Fibroblast of lung (primary cell): Measurements from ENCODE around the gene MYH15. TPM values are rescaled to one million over a fixed set of nuclear protein-coding genes. Genes with fewer than 3 reads are reported as not detected.

Experiments used
- DNase-seq, 2 donors: peaks; one replicate each; pipeline versions ENCODE4 v3.0.0 to v3.0.0-alpha.2; 2010; ENCODE audit warnings: low read depth in 2 of 2
- H2AFZ ChIP-seq: 2 replicates; pipeline ENCODE4 v1.5.1; 2012; ENCODE audit warnings: low read length, control low read depth, inconsistent platforms
- H3K27ac ChIP-seq: 2 replicates; pipeline ENCODE4 v1.5.1; 2011; ENCODE audit warnings: low read length, control low read depth; ENCODE audit not compliant: insufficient read depth
- H3K27me3 ChIP-seq: 2 replicates; pipeline ENCODE4 v1.5.1; 2011; ENCODE audit warnings: mild to moderate bottlenecking, low read length; ENCODE audit not compliant: control insufficient read depth, insufficient read depth
- H3K36me3 ChIP-seq: 2 replicates; pipeline ENCODE4 v1.5.1; 2011; ENCODE audit warnings: low read length; ENCODE audit not compliant: control insufficient read depth, insufficient read depth
- H3K4me1 ChIP-seq: 2 replicates; pipeline ENCODE4 v1.5.1; 2011; ENCODE audit warnings: low read length; ENCODE audit not compliant: control insufficient read depth, insufficient read depth; ENCODE audit errors: extremely low read depth
- H3K4me2 ChIP-seq: 2 replicates; pipeline ENCODE4 v1.5.1; 2011; ENCODE audit warnings: low read length, control low read depth; ENCODE audit not compliant: insufficient read depth; ENCODE audit errors: extremely low read depth
- H3K4me3 ChIP-seq, 4 experiments: fragments of 200-600 bp in 1 of 4; sonication (generic) in 1 of 4; replicated peaks in 1 of 4; 2 replicates each; pipeline ENCODE4 v1.5.1; 2011 to 2016; ENCODE audit warnings: low read length in 4 of 4, low read depth in 3 of 4, mild to moderate bottlenecking in 3 of 4, control low read depth in 2 of 4, inconsistent platforms in 1 of 4, mixed read lengths in 1 of 4; ENCODE audit not compliant: insufficient read depth in 1 of 4; ENCODE audit errors: control extremely low read depth in 1 of 4
- H3K79me2 ChIP-seq: 2 replicates; pipeline ENCODE4 v1.5.1; 2012; ENCODE audit warnings: mild to moderate bottlenecking, low read length, inconsistent platforms; ENCODE audit not compliant: control insufficient read depth, insufficient read depth
- H3K9ac ChIP-seq: 2 replicates; pipeline ENCODE4 v1.5.1; 2011; ENCODE audit warnings: mild to moderate bottlenecking, low read length, control low read depth; ENCODE audit not compliant: insufficient read depth
- H3K9me3 ChIP-seq: 2 replicates; pipeline ENCODE4 v1.5.1; 2012; ENCODE audit warnings: low read depth, low read length; ENCODE audit not compliant: control insufficient read depth, insufficient read depth
- H4K20me1 ChIP-seq: 2 replicates; pipeline ENCODE4 v1.5.1; 2011; ENCODE audit warnings: low read length; ENCODE audit not compliant: control insufficient read depth, insufficient read depth; ENCODE audit errors: extremely low read depth
- EZH2 ChIP-seq: IDR thresholded peaks from 2 replicates; pipeline ENCODE4 v1.5.1; 2012; ENCODE audit warnings: low read length, control low read depth, mild to moderate bottlenecking; ENCODE audit errors: missing control alignments
- polyA plus RNA-seq, 2 donors: library from polyadenylated mRNA; depleted of rRNA in 1 of 2; stranded (reverse) in 1 of 2; unstranded in 1 of 2; fragments of >200 nt; gene quantifications; 2 replicates each; pipeline ENCODE4 v1.2.1, GENCODE V29; 2011 to 2012; ENCODE audit warnings: missing spikeins in 1 of 2
- total RNA-seq: library from RNA; depleted of rRNA; stranded (reverse); fragments of >200 nt; gene quantifications from 2 replicates; pipeline ENCODE4 v1.2.1, GENCODE V29; 2014
- TF ChIP-seq, protein P1 (sequence below), 2 donors: IDR thresholded peaks in 1 of 2; conservative IDR thresholded peaks in 1 of 2; 1 replicate in 1 of 2; 2 replicates in 1 of 2; pipeline ENCODE4 v1.5.1; 2011 to 2012; ENCODE audit warnings: low read length in 2 of 2, control low read depth in 1 of 2, inconsistent platforms in 1 of 2, low read depth in 1 of 2, mild to moderate bottlenecking in 1 of 2

MYH15 gene
- total and polyA plus RNA-seq, 2 donors (not counting 1 experiment from before 2014, with no cell fraction given): 0.05 to 0.17 TPM

- no peak for TF ChIP-seq EZH2
- TF ChIP-seq, protein P1, sequence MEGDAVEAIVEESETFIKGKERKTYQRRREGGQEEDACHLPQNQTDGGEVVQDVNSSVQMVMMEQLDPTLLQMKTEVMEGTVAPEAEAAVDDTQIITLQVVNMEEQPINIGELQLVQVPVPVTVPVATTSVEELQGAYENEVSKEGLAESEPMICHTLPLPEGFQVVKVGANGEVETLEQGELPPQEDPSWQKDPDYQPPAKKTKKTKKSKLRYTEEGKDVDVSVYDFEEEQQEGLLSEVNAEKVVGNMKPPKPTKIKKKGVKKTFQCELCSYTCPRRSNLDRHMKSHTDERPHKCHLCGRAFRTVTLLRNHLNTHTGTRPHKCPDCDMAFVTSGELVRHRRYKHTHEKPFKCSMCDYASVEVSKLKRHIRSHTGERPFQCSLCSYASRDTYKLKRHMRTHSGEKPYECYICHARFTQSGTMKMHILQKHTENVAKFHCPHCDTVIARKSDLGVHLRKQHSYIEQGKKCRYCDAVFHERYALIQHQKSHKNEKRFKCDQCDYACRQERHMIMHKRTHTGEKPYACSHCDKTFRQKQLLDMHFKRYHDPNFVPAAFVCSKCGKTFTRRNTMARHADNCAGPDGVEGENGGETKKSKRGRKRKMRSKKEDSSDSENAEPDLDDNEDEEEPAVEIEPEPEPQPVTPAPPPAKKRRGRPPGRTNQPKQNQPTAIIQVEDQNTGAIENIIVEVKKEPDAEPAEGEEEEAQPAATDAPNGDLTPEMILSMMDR (conservative IDR thresholded peaks at IDR 0.05 in 1 of 2, IDR thresholded peaks at IDR 0.05 in 1 of 2; ENCODE audit: low read depth in 1 of 2, low read length in 2 of 2): no peak
- Histone ChIP-seq H3K9me3 (no peaks in the 10 kb centered on the region), H3K4me1 (peaks cover 2% of the 10 kb centered on the region), H3K27ac (no peak overlapping the region), H3K79me2 (no peaks in the 10 kb centered on the region), H3K4me3 (no peak overlapping the region), H3K9ac (no peak overlapping the region), H3K4me2 (no peak overlapping the region), H3K27me3 (no peaks in the 10 kb centered on the region), H4K20me1 (no peaks in the 10 kb centered on the region), H3K36me3 (no peaks in the 10 kb centered on the region), H2AFZ (no peak overlapping the region)
- DNase-seq: peak; percentile 58 to 92
These were observed 89.5 kb downstream of the MYH15 start for GRCh38 chr3:108420926-108421325.

DNA sequence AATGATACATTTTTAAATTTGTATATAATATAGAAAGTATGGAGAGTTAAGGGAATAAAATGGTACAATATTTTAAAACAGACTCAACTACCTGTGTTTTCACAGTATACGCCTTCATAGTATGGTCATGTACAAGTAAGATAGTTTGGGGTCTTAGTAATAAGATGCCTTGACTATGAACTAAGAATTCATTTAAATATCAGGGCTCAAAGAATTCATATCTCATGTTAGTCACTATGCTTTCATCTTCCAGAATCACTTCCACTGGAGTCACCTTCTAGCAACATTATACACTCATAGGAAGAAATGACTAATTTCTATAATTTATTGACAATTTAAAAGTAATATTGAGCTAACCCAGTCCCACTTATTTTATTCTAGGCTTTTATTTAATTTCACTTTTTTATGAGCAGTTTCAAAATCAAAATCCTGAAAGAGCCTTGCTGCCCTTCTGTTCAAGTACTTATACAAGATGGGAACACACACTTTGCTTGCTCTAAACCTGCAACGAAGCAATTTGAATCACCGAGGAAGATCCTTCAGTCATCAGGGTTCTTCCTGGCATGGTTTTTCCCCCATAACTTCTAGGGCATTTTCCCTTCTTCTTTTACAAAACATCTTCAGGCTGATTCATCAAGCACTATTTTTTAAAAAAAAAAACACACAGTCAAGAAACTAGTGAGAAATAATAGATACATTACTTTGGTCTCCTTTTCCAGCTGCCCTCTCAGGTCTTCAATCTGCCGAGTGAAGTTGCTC, 94.1 kb downstream of the MYH15 start:
- no peak overlapping the region for H3K4me2 ChIP-seq
- H3K36me3 ChIP-seq: no peaks in the 10 kb centered on the region
- H3K4me3 ChIP-seq: no peak overlapping the region
- H3K4me1 ChIP-seq: peaks cover 4% of the 10 kb centered on the region
- H2AFZ ChIP-seq: no peak overlapping the region
- H3K9ac ChIP-seq: no peak overlapping the region
- H3K27me3 ChIP-seq: no peaks in the 10 kb centered on the region
- DNase-seq: peak in 1 of 2 donors; percentile 38
- no peaks in the 10 kb centered on the region for H3K9me3 ChIP-seq
- H3K27ac ChIP-seq: no peak overlapping the region
- H3K79me2 ChIP-seq: no peaks in the 10 kb centered on the region
- H4K20me1 ChIP-seq: no peaks in the 10 kb centered on the region
- TF ChIP-seq EZH2: no peak

DNA sequence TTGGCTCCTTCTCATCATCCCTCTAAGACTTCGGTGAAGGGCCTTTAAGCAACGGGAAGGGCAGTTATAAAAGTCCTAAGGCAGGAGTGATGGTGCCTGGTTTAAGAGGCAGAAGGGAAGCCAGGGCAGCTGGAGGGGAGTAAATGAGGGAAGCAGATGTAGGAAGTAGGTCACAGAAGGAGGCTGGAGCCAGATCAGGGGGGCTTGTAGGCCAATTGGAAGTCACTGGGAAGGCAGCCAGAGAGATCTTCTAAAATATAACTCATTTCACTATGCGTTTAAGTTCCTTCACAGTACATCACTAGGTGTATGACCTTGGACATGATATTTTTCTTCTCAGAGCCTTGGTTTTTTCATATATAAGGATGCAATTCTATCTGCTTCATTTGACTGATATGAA, 94.7 kb downstream of the MYH15 start:
- DNase-seq: no peak
- TF ChIP-seq, protein P1 (conservative IDR thresholded peaks at IDR 0.05 in 1 of 2, IDR thresholded peaks at IDR 0.05 in 1 of 2; ENCODE audit: low read depth in 1 of 2, low read length in 2 of 2): no peak
- Histone ChIP-seq H3K4me2 (no peak overlapping the region), H4K20me1 (no peaks in the 10 kb centered on the region), H3K4me3 (no peak overlapping the region), H3K4me1 (peaks cover 4% of the 10 kb centered on the region), H3K9ac (no peak overlapping the region), H2AFZ (peak overlapping the region; percentile 60), H3K79me2 (no peaks in the 10 kb centered on the region), H3K27me3 (no peaks in the 10 kb centered on the region), H3K36me3 (no peaks in the 10 kb centered on the region), H3K9me3 (no peaks in the 10 kb centered on the region), H3K27ac (no peak overlapping the region)
